Activated CD4-positive, CD25-positive, alpha-beta regulatory T cell treated with anti-CD3 and anti-CD28 coated beads, Interleukin-2, amount 50 U/mL, for 16 hours (primary cell): Measurements from ENCODE around the gene CTNNBL1.
"Not testable (repeated sequence)": the region's sequence is repeated elsewhere in the genome, so short reads cannot be mapped to it uniquely, and the experiment has no call there.

Experiments used
- DNase-seq: peaks from one replicate; pipeline ENCODE4 v3.0.0-alpha.2; 2020; ENCODE audit warnings: low read depth, low spot score

Gene CTNNBL1

GRCh38 chr20:37706298-37706697 lies 12.5 kb downstream of the CTNNBL1 start:
- DNase-seq: no peak

GRCh38 chr20:37711001-37711400 lies 17.2 kb downstream of the CTNNBL1 start:
- no peak for DNase-seq

- DNase-seq: no peak
These were observed 18.4 kb downstream of the CTNNBL1 start for GRCh38 chr20:37711994-37712964.

GRCh38 chr20:37713396-37713795 lies 19.6 kb downstream of the CTNNBL1 start:
- DNase-seq: no peak

GRCh38 chr20:37714978-37715672 lies 21.3 kb downstream of the CTNNBL1 start:
- no peak for DNase-seq

- no peak for DNase-seq
These were observed 27.9 kb downstream of the CTNNBL1 start for GRCh38 chr20:37721751-37722150.

- not testable (repeated sequence) for DNase-seq
These were observed 28.5 kb downstream of the CTNNBL1 start for GRCh38 chr20:37722312-37722711.

- no peak for DNase-seq
These were observed 29.8 kb downstream of the CTNNBL1 start for GRCh38 chr20:37723668-37724067.

GRCh38 chr20:37725165-37725564 lies 31.3 kb downstream of the CTNNBL1 start:
- no peak for DNase-seq

GRCh38 chr20:37725855-37726254 lies 32.0 kb downstream of the CTNNBL1 start:
- DNase-seq: no peak

- DNase-seq: no peak
These were observed 32.5 kb downstream of the CTNNBL1 start for GRCh38 chr20:37726321-37726720.

GRCh38 chr20:37726971-37727956 lies 33.4 kb downstream of the CTNNBL1 start:
- DNase-seq: no peak

- no peak for DNase-seq
These were observed 34.3 kb downstream of the CTNNBL1 start for GRCh38 chr20:37727957-37728634.

- no peak for DNase-seq
These were observed 34.8 kb downstream of the CTNNBL1 start for GRCh38 chr20:37728635-37728983.

- DNase-seq: no peak
These were observed 35.6 kb downstream of the CTNNBL1 start for GRCh38 chr20:37729452-37729851.

GRCh38 chr20:37729909-37730308 lies 36.1 kb downstream of the CTNNBL1 start:
- no peak for DNase-seq

GRCh38 chr20:37733416-37733815 lies 39.6 kb downstream of the CTNNBL1 start:
- no peak for DNase-seq

- no peak for DNase-seq
These were observed 40.6 kb downstream of the CTNNBL1 start for GRCh38 chr20:37734228-37734985.

GRCh38 chr20:37735541-37735940 lies 41.7 kb downstream of the CTNNBL1 start:
- no peak for DNase-seq

- no peak for DNase-seq
These were observed 42.3 kb downstream of the CTNNBL1 start for GRCh38 chr20:37736132-37736531.
